ENCODE results near the gene FUBP3. TPM values are rescaled to one million over a fixed set of nuclear protein-coding genes. Genes with fewer than 3 reads are reported as not detected.

The FUBP3 gene
- polyA plus RNA-seq, 1 of the 3 experiments (the other 2 are of a cell fraction): 55.1 TPM

DNA sequence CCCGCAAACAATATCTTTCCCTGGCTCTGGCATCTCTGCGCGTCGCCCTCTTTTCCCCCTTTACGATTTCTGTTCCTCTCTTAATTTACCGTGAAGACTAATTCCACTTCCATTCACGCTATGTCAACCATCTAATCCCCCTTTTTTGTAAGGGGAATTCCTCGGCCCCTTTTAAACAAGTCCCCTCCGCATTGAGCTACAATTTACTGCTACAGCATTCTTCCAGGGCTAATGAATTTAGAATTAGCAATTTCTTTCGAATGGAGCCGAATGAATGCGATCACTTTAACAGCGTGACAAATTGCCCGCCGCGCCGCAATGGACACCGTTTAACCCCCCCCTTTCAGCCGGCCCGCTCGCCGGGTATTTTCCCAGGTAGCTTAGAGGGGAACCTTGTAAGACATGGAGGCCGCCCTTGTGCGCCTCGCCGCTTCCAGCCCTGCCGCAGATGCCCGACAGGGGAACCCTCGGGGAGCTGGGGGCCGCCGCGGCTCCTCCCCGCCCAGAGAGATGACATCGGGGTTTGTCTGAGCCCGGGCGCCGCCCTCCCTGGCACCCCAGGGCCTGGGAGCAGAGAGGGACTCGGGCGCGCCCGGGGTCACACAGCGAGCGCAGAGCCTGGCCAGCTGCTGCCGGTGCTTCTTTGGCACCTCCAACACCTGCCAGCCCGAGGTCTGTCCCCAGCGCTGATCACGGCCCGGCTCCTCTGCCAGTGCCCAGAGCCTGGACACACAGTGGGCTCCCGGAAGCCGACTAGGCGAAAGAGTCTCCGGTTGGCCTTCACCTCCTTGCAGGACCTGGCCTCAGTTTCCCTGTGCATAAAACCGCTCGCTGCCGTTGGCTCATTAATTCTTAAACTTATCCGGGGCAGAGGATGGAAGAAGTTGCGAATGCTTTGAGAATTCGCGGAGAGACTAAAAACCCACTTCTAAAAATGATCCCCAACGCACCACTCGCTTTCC is 86.3 kb downstream of the FUBP3 start:
- Histone ChIP-seq H3K4me2 (no peak overlapping the region), H3K9me2 (no peaks in the 10 kb centered on the region), H3K27me3 (ENCODE audit: insufficient read depth) (peaks cover 67% of the 10 kb centered on the region), H3K4me1 (ENCODE audit: control insufficient read depth in 1 of 2, insufficient read depth in 2 of 2, low read depth in 1 of 2, low read length in 1 of 2) (peaks cover 0 to 3% of the 10 kb centered on the region in 2 experiments; a peak in 1 of 4 replicates), H3K36me3 (replicated peaks in 1 of 2; ENCODE audit: control insufficient read depth in 1 of 2, insufficient read depth in 2 of 2, low read length in 1 of 2) (no peaks in the 10 kb centered on the region), H3K9me3 (no peaks in the 10 kb centered on the region), H3F3A (replicated peaks; ENCODE audit: insufficient read depth) (no peaks in the 10 kb centered on the region), H3K27ac (ENCODE audit: low read depth in 2 of 2, low read length in 1 of 2) (no peak overlapping the region), H2AFZ (ENCODE audit: low read depth) (no peak overlapping the region), H4K20me1 (ENCODE audit: insufficient read depth) (peaks cover 8% of the 10 kb centered on the region; the same call in 1 of the 2 replicates), H3K4me3 (ENCODE audit: low read depth in 2 of 2, low read length in 1 of 2) (no peak overlapping the region), H3K9ac (no peak overlapping the region), H3K79me2 (ENCODE audit: insufficient read depth) (no peaks in the 10 kb centered on the region)
- DNase-seq: peak; percentile 54
- ChIA-PET CTCF (interaction anchor here (1.0 to 1.7 kb wide), 3 partner anchors 17 to 343 kb away, joined by 3 to 12 read pairs (median 8); partner anchors contain the start of gene LAMC3), POLR2A (no interaction called here)
- TF ChIP-seq EZH2phosphoT487 (IDR thresholded peaks at IDR 0.05; ENCODE audit: borderline replicate concordance, low read depth): peak; percentile 91
- TF ChIP-seq POLR2AphosphoS5 (IDR thresholded peaks at IDR 0.05; ENCODE audit: low read depth, low read length): no peak
- WGBS (ENCODE audit: low lambda C conversion rate): 19% methylated on average over 29 of the region's 61 CpGs

DNA sequence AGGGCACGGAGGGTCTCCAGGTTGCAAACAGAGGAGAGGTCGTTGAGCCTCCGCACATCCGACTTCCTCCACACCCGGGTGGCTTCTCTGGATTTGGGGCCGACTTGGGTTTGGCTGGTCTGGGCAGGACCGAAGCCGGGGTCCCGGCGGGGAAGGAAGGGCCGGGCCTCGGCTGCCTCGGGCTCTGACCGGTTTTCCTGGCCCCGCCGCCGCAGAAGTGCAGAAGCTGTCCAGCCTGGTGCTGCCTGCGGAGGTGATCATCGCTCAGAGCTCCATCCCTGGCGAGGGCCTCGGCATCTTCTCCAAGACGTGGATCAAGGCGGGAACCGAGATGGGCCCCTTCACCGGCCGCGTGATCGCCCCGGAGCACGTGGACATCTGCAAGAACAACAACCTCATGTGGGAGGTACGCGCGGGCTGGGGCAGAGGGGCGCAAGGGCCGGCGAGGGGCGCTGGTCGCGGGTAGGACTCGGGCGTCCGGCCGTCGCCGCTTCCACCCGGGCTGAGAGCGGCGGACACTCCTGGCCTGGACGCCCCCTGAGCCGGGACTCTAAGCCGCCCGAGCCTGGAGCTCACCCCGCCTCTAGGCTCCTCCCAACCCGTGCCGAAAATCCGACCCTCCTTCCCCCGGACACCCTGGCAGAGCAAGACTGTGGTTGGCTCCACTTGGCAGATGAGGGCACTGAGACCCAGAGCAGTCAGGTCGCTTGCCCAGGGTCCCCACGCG is 87.2 kb downstream of the FUBP3 start:
- Histone ChIP-seq H3K4me2 (no peak overlapping the region), H4K20me1 (ENCODE audit: insufficient read depth) (peaks cover 8% of the 10 kb centered on the region; the same call in 1 of the 2 replicates), H3K9me2 (no peaks in the 10 kb centered on the region), H3K27me3 (ENCODE audit: insufficient read depth) (peaks cover 58% of the 10 kb centered on the region), H3K36me3 (replicated peaks in 1 of 2; ENCODE audit: control insufficient read depth in 1 of 2, insufficient read depth in 2 of 2, low read length in 1 of 2) (no peaks in the 10 kb centered on the region), H3K27ac (ENCODE audit: low read depth in 2 of 2, low read length in 1 of 2) (no peak overlapping the region), H3K9me3 (no peaks in the 10 kb centered on the region), H3K4me1 (ENCODE audit: control insufficient read depth in 1 of 2, insufficient read depth in 2 of 2, low read depth in 1 of 2, low read length in 1 of 2) (peaks cover 0 to 3% of the 10 kb centered on the region in 2 experiments; a peak in 1 of 4 replicates), H3K79me2 (ENCODE audit: insufficient read depth) (no peaks in the 10 kb centered on the region), H2AFZ (ENCODE audit: low read depth) (no peak overlapping the region), H3K9ac (no peak overlapping the region), H3F3A (replicated peaks; ENCODE audit: insufficient read depth) (no peaks in the 10 kb centered on the region), H3K4me3 (ENCODE audit: low read depth in 2 of 2, low read length in 1 of 2) (no peak overlapping the region)
- ChIA-PET CTCF (interaction anchor here (1.1 to 2.5 kb wide), 4 partner anchors 16 to 206 kb away, joined by 4 to 12 read pairs (median 8); no protein-coding TSS in a partner anchor), POLR2A (no interaction called here)
- WGBS (ENCODE audit: low lambda C conversion rate): 41% methylated on average over 36 of the region's 60 CpGs
- peak; percentile 60 for DNase-seq
- TF ChIP-seq FOSL2 (IDR thresholded peaks at IDR 0.05; ENCODE audit: borderline replicate concordance, low read depth): no peak
- TF ChIP-seq, protein P1, sequence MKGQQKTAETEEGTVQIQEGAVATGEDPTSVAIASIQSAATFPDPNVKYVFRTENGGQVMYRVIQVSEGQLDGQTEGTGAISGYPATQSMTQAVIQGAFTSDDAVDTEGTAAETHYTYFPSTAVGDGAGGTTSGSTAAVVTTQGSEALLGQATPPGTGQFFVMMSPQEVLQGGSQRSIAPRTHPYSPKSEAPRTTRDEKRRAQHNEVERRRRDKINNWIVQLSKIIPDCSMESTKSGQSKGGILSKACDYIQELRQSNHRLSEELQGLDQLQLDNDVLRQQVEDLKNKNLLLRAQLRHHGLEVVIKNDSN (IDR thresholded peaks at IDR 0.05; ENCODE audit: borderline replicate concordance, low read depth): no peak
- TF ChIP-seq, protein P2, sequence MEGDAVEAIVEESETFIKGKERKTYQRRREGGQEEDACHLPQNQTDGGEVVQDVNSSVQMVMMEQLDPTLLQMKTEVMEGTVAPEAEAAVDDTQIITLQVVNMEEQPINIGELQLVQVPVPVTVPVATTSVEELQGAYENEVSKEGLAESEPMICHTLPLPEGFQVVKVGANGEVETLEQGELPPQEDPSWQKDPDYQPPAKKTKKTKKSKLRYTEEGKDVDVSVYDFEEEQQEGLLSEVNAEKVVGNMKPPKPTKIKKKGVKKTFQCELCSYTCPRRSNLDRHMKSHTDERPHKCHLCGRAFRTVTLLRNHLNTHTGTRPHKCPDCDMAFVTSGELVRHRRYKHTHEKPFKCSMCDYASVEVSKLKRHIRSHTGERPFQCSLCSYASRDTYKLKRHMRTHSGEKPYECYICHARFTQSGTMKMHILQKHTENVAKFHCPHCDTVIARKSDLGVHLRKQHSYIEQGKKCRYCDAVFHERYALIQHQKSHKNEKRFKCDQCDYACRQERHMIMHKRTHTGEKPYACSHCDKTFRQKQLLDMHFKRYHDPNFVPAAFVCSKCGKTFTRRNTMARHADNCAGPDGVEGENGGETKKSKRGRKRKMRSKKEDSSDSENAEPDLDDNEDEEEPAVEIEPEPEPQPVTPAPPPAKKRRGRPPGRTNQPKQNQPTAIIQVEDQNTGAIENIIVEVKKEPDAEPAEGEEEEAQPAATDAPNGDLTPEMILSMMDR (IDR thresholded peaks at IDR 0.05): no peak
- TF ChIP-seq NRF1 (IDR thresholded peaks at IDR 0.05; ENCODE audit: low read depth, low read length): no peak
- TF ChIP-seq NFIC (IDR thresholded peaks at IDR 0.05; ENCODE audit: borderline replicate concordance): no peak
- no peak for TF ChIP-seq YY1 (IDR thresholded peaks at IDR 0.05; ENCODE audit: low read depth)
- TF ChIP-seq GABPA (IDR thresholded peaks at IDR 0.05; ENCODE audit: low read depth): no peak
- no peak for TF ChIP-seq EZH2phosphoT487 (IDR thresholded peaks at IDR 0.05; ENCODE audit: borderline replicate concordance, low read depth)
- no peak for TF ChIP-seq RXRA (IDR thresholded peaks at IDR 0.05; ENCODE audit: borderline replicate concordance, low read depth)
- TF ChIP-seq RAD21 (IDR thresholded peaks at IDR 0.05; ENCODE audit: low read length): no peak
- TF ChIP-seq PBX3 (IDR thresholded peaks at IDR 0.05): no peak
- TF ChIP-seq ELF1 (IDR thresholded peaks at IDR 0.05): no peak
- TF ChIP-seq FOXM1 (IDR thresholded peaks at IDR 0.05; ENCODE audit: low read depth): no peak
- TF ChIP-seq, protein P3, sequence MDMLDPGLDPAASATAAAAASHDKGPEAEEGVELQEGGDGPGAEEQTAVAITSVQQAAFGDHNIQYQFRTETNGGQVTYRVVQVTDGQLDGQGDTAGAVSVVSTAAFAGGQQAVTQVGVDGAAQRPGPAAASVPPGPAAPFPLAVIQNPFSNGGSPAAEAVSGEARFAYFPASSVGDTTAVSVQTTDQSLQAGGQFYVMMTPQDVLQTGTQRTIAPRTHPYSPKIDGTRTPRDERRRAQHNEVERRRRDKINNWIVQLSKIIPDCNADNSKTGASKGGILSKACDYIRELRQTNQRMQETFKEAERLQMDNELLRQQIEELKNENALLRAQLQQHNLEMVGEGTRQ (IDR thresholded peaks at IDR 0.05; ENCODE audit: borderline replicate concordance, low read depth, low read length): no peak
- TF ChIP-seq CHD2 (IDR thresholded peaks at IDR 0.05; ENCODE audit: low read length, partially characterized antibody): no peak
